ENCODE results near the gene GPR42.
"Not testable (repeated sequence)": the region's sequence is repeated elsewhere in the genome, so short reads cannot be mapped to it uniquely, and the experiment has no call there.

Gene GPR42

GRCh38 chr19:35347171-35347929, 23.5 kb upstream of the GPR42 start, which contains the start of gene FFAR1:
FFAR1 (plus strand) TSS chr19:35347902; CDS start chr19:35351552, 3,650 bp downstream.
- DNase-seq: no peak

GRCh38 chr19:35347930-35348298, 23.0 kb upstream of the GPR42 start:
- DNase-seq: no peak

GRCh38 chr19:35348911-35349611, 21.8 kb upstream of the GPR42 start:
- DNase-seq: no peak

DNA sequence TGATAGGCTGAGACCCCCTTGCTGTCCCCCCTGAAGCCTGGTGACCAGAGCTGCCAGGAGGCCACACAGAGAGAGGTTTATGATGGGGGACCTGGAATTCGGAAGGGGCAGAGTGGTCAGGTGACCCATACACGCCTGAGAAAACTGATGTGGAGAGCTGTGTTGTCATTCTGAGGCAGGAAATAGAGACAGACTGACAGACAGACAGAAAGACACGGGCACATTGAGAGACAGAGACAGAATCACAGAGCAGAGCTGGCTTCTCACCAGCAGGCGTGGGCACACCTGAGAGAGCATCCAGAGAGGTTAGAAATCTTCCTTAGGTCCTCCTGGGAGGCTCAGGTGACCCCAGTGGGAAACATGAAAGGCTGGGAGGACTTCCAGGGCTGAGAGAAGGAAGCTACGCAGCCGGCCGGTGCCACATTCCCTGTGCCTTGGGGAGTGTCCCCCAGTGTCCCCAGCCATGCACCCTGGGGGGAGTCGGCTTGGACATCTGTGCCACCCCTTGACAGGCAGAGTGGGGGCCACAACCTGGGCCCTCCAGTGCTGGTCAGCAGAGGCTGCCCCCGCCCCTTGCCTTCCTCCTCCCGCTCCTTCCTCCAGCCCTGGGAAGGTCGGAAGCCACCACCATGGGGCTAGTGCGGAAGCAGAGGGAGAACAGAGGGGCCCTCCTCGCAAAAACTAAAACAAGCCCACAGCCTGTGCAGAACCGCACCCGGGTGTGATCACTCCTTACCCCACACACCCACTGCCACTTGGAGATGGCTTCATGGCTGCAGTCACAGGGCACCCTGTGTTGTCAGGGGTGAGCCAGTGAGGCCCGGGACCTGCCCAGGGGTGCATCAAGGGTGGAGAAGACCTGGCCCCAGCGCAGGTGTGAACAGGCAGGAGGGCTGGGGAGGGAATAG, 21.0 kb upstream of the GPR42 start:
- DNase-seq: no peak

GRCh38 chr19:35350591-35350990, 20.3 kb upstream of the GPR42 start:
- DNase-seq: no peak

DNA sequence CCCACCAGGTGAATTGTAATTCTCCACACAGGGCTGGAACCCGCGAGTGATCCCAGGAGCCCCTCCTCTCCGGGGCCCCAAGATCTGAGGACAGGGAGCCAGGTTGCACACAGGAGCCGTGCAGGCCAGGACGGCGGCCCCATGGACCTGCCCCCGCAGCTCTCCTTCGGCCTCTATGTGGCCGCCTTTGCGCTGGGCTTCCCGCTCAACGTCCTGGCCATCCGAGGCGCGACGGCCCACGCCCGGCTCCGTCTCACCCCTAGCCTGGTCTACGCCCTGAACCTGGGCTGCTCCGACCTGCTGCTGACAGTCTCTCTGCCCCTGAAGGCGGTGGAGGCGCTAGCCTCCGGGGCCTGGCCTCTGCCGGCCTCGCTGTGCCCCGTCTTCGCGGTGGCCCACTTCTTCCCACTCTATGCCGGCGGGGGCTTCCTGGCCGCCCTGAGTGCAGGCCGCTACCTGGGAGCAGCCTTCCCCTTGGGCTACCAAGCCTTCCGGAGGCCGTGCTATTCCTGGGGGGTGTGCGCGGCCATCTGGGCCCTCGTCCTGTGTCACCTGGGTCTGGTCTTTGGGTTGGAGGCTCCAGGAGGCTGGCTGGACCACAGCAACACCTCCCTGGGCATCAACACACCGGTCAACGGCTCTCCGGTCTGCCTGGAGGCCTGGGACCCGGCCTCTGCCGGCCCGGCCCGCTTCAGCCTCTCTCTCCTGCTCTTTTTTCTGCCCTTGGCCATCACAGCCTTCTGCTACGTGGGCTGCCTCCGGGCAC, 19.3 kb upstream of the GPR42 start:
- no peak for DNase-seq

GRCh38 chr19:35352177-35352447, 18.8 kb upstream of the GPR42 start:
- DNase-seq: no peak

GRCh38 chr19:35352448-35353304, 18.2 kb upstream of the GPR42 start:
- peak; percentile 60 for DNase-seq

- DNase-seq: no peak
Observed at GRCh38 chr19:35353635-35354034, 17.2 kb upstream of the GPR42 start.

GRCh38 chr19:35354898-35355297, 16.0 kb upstream of the GPR42 start:
- no peak for DNase-seq

DNA sequence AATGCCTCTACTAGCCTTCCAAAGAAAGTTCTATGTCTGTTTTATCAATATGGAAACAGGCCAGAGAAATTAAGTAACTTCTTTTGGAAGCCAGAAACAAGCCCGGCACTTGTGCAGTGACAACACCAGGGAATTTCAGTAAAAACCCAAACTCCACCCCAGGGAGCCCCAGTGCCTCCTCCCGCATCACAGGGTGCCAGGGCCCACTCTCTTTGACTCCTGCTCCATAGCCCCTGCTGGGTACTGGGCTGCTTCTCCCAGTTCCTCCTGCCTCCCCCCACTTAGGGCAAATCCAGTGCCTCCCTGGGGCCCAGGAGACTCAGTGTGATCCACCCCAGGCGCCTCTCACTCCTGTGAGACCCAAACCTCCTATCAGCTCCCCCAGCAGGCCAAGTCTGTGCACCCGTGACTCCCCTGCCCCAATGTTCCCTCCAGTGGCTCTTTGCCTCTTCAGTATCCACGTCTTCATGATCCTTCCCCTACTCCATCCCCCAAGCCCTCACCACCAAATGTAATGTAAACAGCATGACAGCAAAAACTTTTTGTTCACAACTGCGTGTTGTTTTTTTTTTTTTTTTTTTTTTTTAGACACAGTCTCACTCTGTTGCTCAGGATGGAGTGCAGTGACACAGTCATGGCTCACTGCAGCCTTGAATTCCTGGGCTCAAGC, 14.9 kb upstream of the GPR42 start:
- DNase-seq: no peak

DNA sequence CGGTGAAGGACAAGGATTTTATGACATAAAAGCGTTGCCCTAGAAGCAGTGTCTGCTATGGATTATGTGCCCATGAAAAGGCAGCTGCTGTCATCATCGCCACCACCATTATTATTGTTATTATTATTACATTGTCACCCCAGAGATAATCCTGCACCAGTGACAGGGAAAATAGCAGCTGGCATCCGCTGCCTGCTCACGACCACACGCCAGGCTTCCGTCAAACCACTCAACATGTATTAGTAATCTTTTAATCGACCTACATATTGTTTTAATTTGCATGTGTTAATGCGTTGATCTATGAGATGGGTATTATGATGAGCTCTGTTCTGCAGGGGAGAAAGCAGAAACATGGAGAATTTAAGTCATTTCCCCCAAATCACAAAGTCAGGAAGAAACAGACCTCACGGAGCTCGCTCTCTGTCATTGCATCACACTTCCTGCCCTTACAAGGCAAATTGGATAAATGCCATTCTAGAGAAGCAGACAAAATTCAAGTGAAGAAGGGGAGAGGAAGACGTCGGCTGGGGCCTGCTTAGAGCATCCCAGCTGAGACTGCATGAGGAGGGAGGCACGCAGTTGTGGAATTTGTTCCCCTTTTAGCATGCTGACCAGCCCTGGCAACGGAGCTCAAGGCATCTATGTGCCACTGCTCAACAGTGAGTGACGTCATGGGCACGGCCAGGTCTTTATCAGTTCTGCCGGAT, 12.8 kb upstream of the GPR42 start, which contains the start of gene FFAR3:
Gene FFAR3, plus strand, starts transcription at position 594 of the 707 bp plus-strand sequence. CDS start 431 bp downstream, outside the sequence.
- DNase-seq: no peak

GRCh38 chr19:35358834-35359233, 12.0 kb upstream of the GPR42 start:
- DNase-seq: not testable (repeated sequence)

GRCh38 chr19:35359395-35359794, 11.5 kb upstream of the GPR42 start:
- not testable (repeated sequence) for DNase-seq

GRCh38 chr19:35360081-35360480, 10.8 kb upstream of the GPR42 start:
- not testable (repeated sequence) for DNase-seq

GRCh38 chr19:35360880-35361420, 9.9 kb upstream of the GPR42 start:
- no peak for DNase-seq

DNA sequence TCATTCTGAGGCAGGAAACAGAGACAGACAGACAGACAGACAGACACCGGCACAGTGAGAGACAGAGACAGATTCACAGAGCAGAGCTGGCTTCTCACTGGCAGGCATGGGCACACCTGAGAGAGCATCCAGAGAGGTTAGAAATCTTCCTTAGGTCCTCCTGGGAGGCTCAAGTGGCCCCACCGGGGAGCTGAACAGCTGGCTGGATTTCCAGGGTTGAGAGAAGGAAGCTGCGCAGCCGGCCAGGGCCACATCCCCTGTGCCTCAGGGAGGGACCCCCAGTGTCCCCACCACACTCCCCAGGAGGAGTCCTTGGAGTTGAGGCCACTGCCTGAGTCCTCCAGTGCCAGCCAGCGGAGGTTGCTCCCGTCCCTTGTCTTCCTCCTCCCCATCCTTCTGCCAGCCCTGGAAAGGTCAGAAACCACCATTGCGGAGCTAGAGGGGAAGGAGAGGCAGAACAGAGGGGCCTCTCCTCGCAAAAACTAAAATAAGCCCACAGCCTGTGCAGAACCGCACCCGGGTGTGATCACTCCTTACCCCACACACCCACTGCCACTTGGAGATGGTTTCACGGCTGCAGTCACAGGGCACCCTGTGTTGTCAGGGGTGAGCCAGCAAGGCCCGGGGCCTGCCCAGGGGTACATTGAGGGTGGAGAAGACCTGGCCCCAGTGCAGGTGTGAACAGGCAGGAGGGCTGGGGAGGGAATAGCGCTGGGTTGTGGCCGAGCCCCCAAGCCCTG, 8.4 kb upstream of the GPR42 start:
- no peak for DNase-seq

GRCh38 chr19:35363001-35363590, 7.8 kb upstream of the GPR42 start:
- DNase-seq: no peak

Measured in activated T-cell treated with anti-CD3 and anti-CD28 coated beads for 4 hours (primary cell).